Stomach (tissue), 9 donors: ENCODE data around the gene MAGI2. TPM values are rescaled to one million over a fixed set of nuclear protein-coding genes. Genes with fewer than 3 reads are reported as not detected.

Experiments used
- DNase-seq, 2 donors: peaks; one replicate each; pipeline versions ENCODE4 v3.0.0 to v3.0.0-alpha.2; 2013 to 2019
- H3K27ac ChIP-seq, 5 donors: fragments of 200-600 bp in 4 of 5; sonication (generic) in 4 of 5; one replicate each; pipeline ENCODE4 v1.5.1; 2013 to 2019; ENCODE audit warnings: mild to moderate bottlenecking in 1 of 5, moderate library complexity in 1 of 5
- H3K27me3 ChIP-seq, 3 donors: fragments of 200-600 bp; sonication (generic); one replicate each; pipeline ENCODE4 v1.5.1; 2017 to 2019; ENCODE audit warnings: mixed run types in 1 of 3
- H3K36me3 ChIP-seq, 4 donors: fragments of 200-600 bp; sonication (generic); 1 replicate in 3 of 4; 2 replicates in 1 of 4; pipeline ENCODE4 v1.5.1; 2016 to 2019
- H3K4me1 ChIP-seq, 4 donors: fragments of 200-600 bp; sonication (generic); one replicate each; pipeline ENCODE4 v1.5.1; 2016 to 2019
- H3K4me3 ChIP-seq, 4 donors: fragments of 200-600 bp; sonication (generic) in 3 of 4; one replicate each; pipeline ENCODE4 v1.5.1; 2016 to 2019; ENCODE audit warnings: mild to moderate bottlenecking in 1 of 4
- H3K9me3 ChIP-seq, 4 donors: fragments of 200-600 bp; sonication (generic); one replicate each; pipeline ENCODE4 v1.5.1; 2016 to 2019
- CTCF ChIP-seq, 7 experiments: fragments of 450-650 bp in 4 of 7; fragments of 200-600 bp in 3 of 7; sonication (generic) in 3 of 7; IDR thresholded peaks; one replicate each; pipeline ENCODE4 v1.5.1; 2016 to 2019; ENCODE audit warnings: antibody characterized with exemption in 7 of 7, control low read depth in 2 of 7, mild to moderate bottlenecking in 1 of 7
- EP300 ChIP-seq: sonication (generic); formaldehyde crosslinking; IDR thresholded peaks from one replicate; pipeline ENCODE4 v1.6.1; 2017; ENCODE audit warnings: antibody characterized with exemption
- POLR2A ChIP-seq, 4 donors: fragments of 450-650 bp; IDR thresholded peaks; one replicate each; pipeline ENCODE4 v1.6.1; 2016; ENCODE audit warnings: antibody characterized with exemption in 4 of 4, control low read depth in 2 of 4, mild to moderate bottlenecking in 1 of 4, moderate library complexity in 1 of 4
- POLR2AphosphoS5 ChIP-seq, 3 donors: sonication (generic); formaldehyde crosslinking; IDR thresholded peaks; one replicate each; pipeline ENCODE4 v1.6.1; 2016; ENCODE audit warnings: antibody characterized with exemption in 3 of 3
- WGBS, 5 donors: extraction: QIAGEN DNeasy Blood & Tissue Kit in 3 of 5; methylation state at CpG; one replicate each; pipeline versions ENCODE4 v1.1.5 to v1.1.7; 2013 to 2018; 5-methylcytosine and 5-hydroxymethylcytosine counted together
- intact Hi-C: fragments of 100-400 bp; cut with DNase I; formaldehyde crosslinking; loops from one replicate; pipeline ENCODE4 v1.15.1; 2023; ENCODE audit warnings: low total_unique reads
- polyA plus RNA-seq, 3 donors: library from polyadenylated mRNA; stranded (reverse); fragments of 200-250 nt; gene quantifications; one replicate each; pipeline ENCODE4 v1.2.3, GENCODE V29; 2013
- total RNA-seq, 5 donors: library from RNA; depleted of rRNA; stranded (reverse); fragments of >200 nt; gene quantifications; one replicate each; pipeline versions ENCODE4 v1.1.0 to v1.2.3, GENCODE V29; 2014 to 2016
- donor health status: healthy with polysubstance abuse.
- donor health status: Bipolar disorder and iron deficiency.
- donor health status: healthy.

The MAGI2 gene
- total and polyA plus RNA-seq, 8 donors, result 0.92 to 53.9 (median 5.8) TPM

GRCh38 chr7:78207269-78207668 is 1246.2 kb downstream of the MAGI2 start:
- TF ChIP-seq POLR2A (IDR thresholded peaks at IDR 0.05) (no peak), POLR2AphosphoS5 (IDR thresholded peaks at IDR 0.05) (no peak), EP300 (no peak), CTCF (IDR thresholded peaks at IDR 0.05) (no peak)
- no peaks in the 10 kb centered on the region for H3K4me1 ChIP-seq
- no peaks in the 10 kb centered on the region for H3K9me3 ChIP-seq
- intact Hi-C loops, result no loop called here
- DNase-seq, result no peak
- no peaks in the 10 kb centered on the region for H3K36me3 ChIP-seq
- no peak overlapping the region for H3K4me3 ChIP-seq
- no peak overlapping the region for H3K27ac ChIP-seq
- H3K27me3 ChIP-seq, result no peaks in the 10 kb centered on the region

- Histone ChIP-seq H3K36me3 (no peaks in the 10 kb centered on the region), H3K27me3 (no peaks in the 10 kb centered on the region), H3K4me1 (no peaks in the 10 kb centered on the region), H3K27ac (no peak overlapping the region), H3K4me3 (no peak overlapping the region), H3K9me3 (no peaks in the 10 kb centered on the region)
- intact Hi-C loops, result no loop called here
- 58 to 70% (median 67%) methylated on average over 2 of the region's 2 CpGs for WGBS, 5 donors
- TF ChIP-seq CTCF (IDR thresholded peaks at IDR 0.05) (no peak), EP300 (no peak), POLR2AphosphoS5 (IDR thresholded peaks at IDR 0.05) (no peak), POLR2A (IDR thresholded peaks at IDR 0.05) (no peak)
- DNase-seq, result no peak
These were observed 1246.7 kb downstream of the MAGI2 start for GRCh38 chr7:78206769-78207168.

GRCh38 chr7:78203042-78203720 is 1250.3 kb downstream of the MAGI2 start:
- intact Hi-C loops, result no loop called here
- WGBS, 5 donors, result 83 to 91% (median 86%) methylated on average over 7 of the region's 7 CpGs
- TF ChIP-seq EP300 (no peak), POLR2A (IDR thresholded peaks at IDR 0.05) (no peak), CTCF (IDR thresholded peaks at IDR 0.05) (no peak), POLR2AphosphoS5 (IDR thresholded peaks at IDR 0.05) (no peak)

GRCh38 chr7:78198756-78199155 is 1254.7 kb downstream of the MAGI2 start:
- no peak for DNase-seq
- Histone ChIP-seq H3K27ac (no peak overlapping the region), H3K9me3 (no peaks in the 10 kb centered on the region), H3K27me3 (no peaks in the 10 kb centered on the region), H3K36me3 (no peaks in the 10 kb centered on the region), H3K4me3 (no peak overlapping the region), H3K4me1 (no peaks in the 10 kb centered on the region)
- 91 to 99% (median 96%) methylated on average over 3 of the region's 3 CpGs for WGBS, 5 donors
- intact Hi-C loops, result no loop called here
- TF ChIP-seq EP300, result no peak
- TF ChIP-seq POLR2AphosphoS5 (IDR thresholded peaks at IDR 0.05), result no peak
- no peak for TF ChIP-seq POLR2A (IDR thresholded peaks at IDR 0.05)
- no peak for TF ChIP-seq CTCF (IDR thresholded peaks at IDR 0.05)

More at GRCh38 chr7:78203042-78203720, 1250.3 kb downstream of the MAGI2 start:
- no peak for DNase-seq
- no peak overlapping the region for H3K4me3 ChIP-seq
- H3K36me3 ChIP-seq, result no peaks in the 10 kb centered on the region
- no peaks in the 10 kb centered on the region for H3K9me3 ChIP-seq
- no peaks in the 10 kb centered on the region for H3K4me1 ChIP-seq
- no peak overlapping the region for H3K27ac ChIP-seq
- H3K27me3 ChIP-seq, result no peaks in the 10 kb centered on the region
